Activated CD4-positive, alpha-beta memory T cell treated with anti-CD3 and anti-CD28 coated beads for 36 hours (primary cell): ENCODE measurements around the gene CRIM1. TPM values are rescaled to one million over a fixed set of nuclear protein-coding genes. Genes with fewer than 3 reads are reported as not detected.

Source experiments
- CTCF ChIA-PET: fragments of 350-600 bp; sonication (Branson Sonifier 250); formaldehyde crosslinking; loops from one replicate; lab custom pipeline; 2021; ENCODE audit warnings: antibody characterized with exemption, inconsistent platforms; lab: Charles Lee
- POLR2A ChIA-PET: fragments of 350-600 bp; sonication (Branson Sonifier 250); formaldehyde crosslinking; loops from one replicate; lab custom pipeline; 2021; ENCODE audit warnings: antibody characterized with exemption; lab: Charles Lee
- DNase-seq: peaks from one replicate; pipeline ENCODE4 v3.0.0-alpha.2; 2020
- H3K27ac Mint-ChIP-seq: one replicate; pipeline ENCODE4 v1.8.0; 2021; ENCODE audit warnings: mixed read lengths
- H3K27me3 Mint-ChIP-seq: one replicate; pipeline ENCODE4 v1.8.0; 2021; ENCODE audit warnings: mixed read lengths
- H3K36me3 Mint-ChIP-seq: one replicate; pipeline ENCODE4 v1.8.0; 2021; ENCODE audit warnings: mixed read lengths
- H3K4me1 Mint-ChIP-seq: one replicate; pipeline ENCODE4 v1.8.0; 2021; ENCODE audit warnings: low read depth, mixed read lengths
- H3K4me3 Mint-ChIP-seq: one replicate; pipeline ENCODE4 v1.8.0; 2021; ENCODE audit warnings: mild to moderate bottlenecking, mixed read lengths
- H3K9me3 Mint-ChIP-seq: one replicate; pipeline ENCODE4 v1.8.0; 2021; ENCODE audit warnings: mixed read lengths
- intact Hi-C: fragments of 100-400 bp; cut with micrococcal nuclease; formaldehyde crosslinking; loops from one replicate; pipeline ENCODE4 v1.15.1; 2023
- total RNA-seq, 2 experiments: library from RNA; stranded (reverse); gene quantifications; one replicate each; pipeline ENCODE4 v1.2.3, GENCODE V29; 2021

CRIM1 gene
- total RNA-seq, 2 experiments from 2014 or later, result 5.3 to 5.5 TPM

- Mint-ChIP-seq H3K27me3 (no peaks in the 10 kb centered on the region), H3K4me3 (no peak overlapping the region), H3K27ac (no peak overlapping the region), H3K36me3 (peaks cover 32% of the 10 kb centered on the region), H3K4me1 (no peaks in the 10 kb centered on the region), H3K9me3 (peaks cover 47% of the 10 kb centered on the region)
- ChIA-PET CTCF (no interaction called here), POLR2A (no interaction called here)
- intact Hi-C loops, result no loop called here
- DNase-seq, result no peak
Measured at GRCh38 chr2:36473230-36473629, 117.7 kb downstream of the CRIM1 start.

- ChIA-PET POLR2A (no interaction called here), CTCF (no interaction called here)
- no peak for DNase-seq
- H3K27ac Mint-ChIP-seq, result no peak overlapping the region
- H3K9me3 Mint-ChIP-seq, result peaks cover 47% of the 10 kb centered on the region
- no peak overlapping the region for H3K4me3 Mint-ChIP-seq
- no peaks in the 10 kb centered on the region for H3K27me3 Mint-ChIP-seq
- H3K4me1 Mint-ChIP-seq, result no peaks in the 10 kb centered on the region
- H3K36me3 Mint-ChIP-seq, result peaks cover 44% of the 10 kb centered on the region
- intact Hi-C loops, result no loop called here
Measured at GRCh38 chr2:36476411-36476810, 120.8 kb downstream of the CRIM1 start.

GRCh38 chr2:36477315-36477714 is 121.7 kb downstream of the CRIM1 start:
- CTCF ChIA-PET, result no interaction called here
- POLR2A ChIA-PET, result no interaction called here
- peaks cover 45% of the 10 kb centered on the region for H3K36me3 Mint-ChIP-seq
- H3K27me3 Mint-ChIP-seq, result no peaks in the 10 kb centered on the region
- no peak overlapping the region for H3K27ac Mint-ChIP-seq
- H3K4me3 Mint-ChIP-seq, result no peak overlapping the region
- intact Hi-C loops, result no loop called here
- no peaks in the 10 kb centered on the region for H3K4me1 Mint-ChIP-seq
- no peak for DNase-seq
- H3K9me3 Mint-ChIP-seq, result peaks cover 47% of the 10 kb centered on the region

- DNase-seq, result no peak
- Mint-ChIP-seq H3K9me3 (peaks cover 44% of the 10 kb centered on the region), H3K36me3 (peaks cover 45% of the 10 kb centered on the region), H3K27ac (no peak overlapping the region), H3K27me3 (no peaks in the 10 kb centered on the region), H3K4me3 (no peak overlapping the region), H3K4me1 (no peaks in the 10 kb centered on the region)
- intact Hi-C loops, result no loop called here
- POLR2A ChIA-PET, result no interaction called here
- CTCF ChIA-PET, result no interaction called here
Measured at GRCh38 chr2:36477746-36478145, 122.2 kb downstream of the CRIM1 start.

- POLR2A ChIA-PET, result interaction anchor here (0.6 kb wide), 1 partner anchor 17 kb away, joined by 3 read pairs; no protein-coding TSS in a partner anchor
- CTCF ChIA-PET, result no interaction called here
- Mint-ChIP-seq H3K36me3 (peaks cover 42% of the 10 kb centered on the region), H3K9me3 (peaks cover 39% of the 10 kb centered on the region), H3K27me3 (no peaks in the 10 kb centered on the region), H3K4me3 (no peak overlapping the region), H3K27ac (no peak overlapping the region), H3K4me1 (no peaks in the 10 kb centered on the region)
- intact Hi-C loops, result no loop called here
- no peak for DNase-seq
Measured at GRCh38 chr2:36478332-36478738, 122.8 kb downstream of the CRIM1 start.

GRCh38 chr2:36478999-36479398 is 123.4 kb downstream of the CRIM1 start:
- no peak overlapping the region for H3K27ac Mint-ChIP-seq
- ChIA-PET POLR2A (interaction anchor here (0.6 kb wide), 1 partner anchor 17 kb away, joined by 3 read pairs; no protein-coding TSS in a partner anchor), CTCF (no interaction called here)
- H3K4me3 Mint-ChIP-seq, result no peak overlapping the region
- intact Hi-C loops, result no loop called here
- H3K27me3 Mint-ChIP-seq, result no peaks in the 10 kb centered on the region
- no peak for DNase-seq
- no peaks in the 10 kb centered on the region for H3K4me1 Mint-ChIP-seq
- peaks cover 35% of the 10 kb centered on the region for H3K9me3 Mint-ChIP-seq
- peaks cover 40% of the 10 kb centered on the region for H3K36me3 Mint-ChIP-seq

GRCh38 chr2:36479406-36479805 is 123.8 kb downstream of the CRIM1 start:
- Mint-ChIP-seq H3K4me3 (no peak overlapping the region), H3K27me3 (no peaks in the 10 kb centered on the region), H3K27ac (no peak overlapping the region), H3K9me3 (peaks cover 31% of the 10 kb centered on the region), H3K36me3 (peaks cover 39% of the 10 kb centered on the region), H3K4me1 (no peaks in the 10 kb centered on the region)
- no peak for DNase-seq
- intact Hi-C loops, result no loop called here
- POLR2A ChIA-PET, result no interaction called here
- CTCF ChIA-PET, result no interaction called here

- Mint-ChIP-seq H3K27ac (no peak overlapping the region), H3K27me3 (no peaks in the 10 kb centered on the region), H3K9me3 (peaks cover 26% of the 10 kb centered on the region), H3K4me1 (no peaks in the 10 kb centered on the region), H3K4me3 (no peak overlapping the region), H3K36me3 (peaks cover 36% of the 10 kb centered on the region)
- POLR2A ChIA-PET, result no interaction called here
- CTCF ChIA-PET, result no interaction called here
- intact Hi-C loops, result no loop called here
- DNase-seq, result no peak
Measured at GRCh38 chr2:36480028-36480427, 124.5 kb downstream of the CRIM1 start.

GRCh38 chr2:36480636-36481035 is 125.1 kb downstream of the CRIM1 start:
- no peaks in the 10 kb centered on the region for H3K4me1 Mint-ChIP-seq
- ChIA-PET CTCF (no interaction called here), POLR2A (no interaction called here)
- H3K9me3 Mint-ChIP-seq, result peaks cover 20% of the 10 kb centered on the region
- H3K4me3 Mint-ChIP-seq, result no peak overlapping the region
- no peak overlapping the region for H3K27ac Mint-ChIP-seq
- peaks cover 36% of the 10 kb centered on the region for H3K36me3 Mint-ChIP-seq
- H3K27me3 Mint-ChIP-seq, result no peaks in the 10 kb centered on the region
- intact Hi-C loops, result no loop called here
- no peak for DNase-seq

GRCh38 chr2:36481709-36482108 is 126.1 kb downstream of the CRIM1 start:
- no peak for DNase-seq
- intact Hi-C loops, result no loop called here
- ChIA-PET CTCF (no interaction called here), POLR2A (no interaction called here)
- Mint-ChIP-seq H3K4me3 (no peak overlapping the region), H3K9me3 (peaks cover 10% of the 10 kb centered on the region), H3K36me3 (peaks cover 27% of the 10 kb centered on the region), H3K27ac (no peak overlapping the region), H3K27me3 (no peaks in the 10 kb centered on the region), H3K4me1 (no peaks in the 10 kb centered on the region)

GRCh38 chr2:36482576-36483214 is 127.1 kb downstream of the CRIM1 start:
- Mint-ChIP-seq H3K4me3 (no peak overlapping the region), H3K36me3 (peaks cover 17% of the 10 kb centered on the region), H3K27me3 (no peaks in the 10 kb centered on the region), H3K9me3 (no peaks in the 10 kb centered on the region), H3K4me1 (no peaks in the 10 kb centered on the region), H3K27ac (no peak overlapping the region)
- CTCF ChIA-PET, result no interaction called here
- no peak for DNase-seq
- POLR2A ChIA-PET, result no interaction called here
- intact Hi-C loops, result no loop called here

- Mint-ChIP-seq H3K36me3 (peaks cover 13% of the 10 kb centered on the region), H3K27me3 (no peaks in the 10 kb centered on the region), H3K9me3 (no peaks in the 10 kb centered on the region), H3K27ac (no peak overlapping the region), H3K4me1 (no peaks in the 10 kb centered on the region), H3K4me3 (no peak overlapping the region)
- intact Hi-C loops, result no loop called here
- DNase-seq, result no peak
- ChIA-PET CTCF (no interaction called here), POLR2A (no interaction called here)
Measured at GRCh38 chr2:36483290-36483689, 127.7 kb downstream of the CRIM1 start.

- peaks cover 10% of the 10 kb centered on the region for H3K36me3 Mint-ChIP-seq
- intact Hi-C loops, result no loop called here
- DNase-seq, result no peak
- H3K27ac Mint-ChIP-seq, result no peak overlapping the region
- no peaks in the 10 kb centered on the region for H3K4me1 Mint-ChIP-seq
- ChIA-PET CTCF (no interaction called here), POLR2A (no interaction called here)
- H3K9me3 Mint-ChIP-seq, result no peaks in the 10 kb centered on the region
- no peak overlapping the region for H3K4me3 Mint-ChIP-seq
- no peaks in the 10 kb centered on the region for H3K27me3 Mint-ChIP-seq
Measured at GRCh38 chr2:36484454-36484853, 128.9 kb downstream of the CRIM1 start.
